ENCODE measurements around the gene INSR.

DNA sequence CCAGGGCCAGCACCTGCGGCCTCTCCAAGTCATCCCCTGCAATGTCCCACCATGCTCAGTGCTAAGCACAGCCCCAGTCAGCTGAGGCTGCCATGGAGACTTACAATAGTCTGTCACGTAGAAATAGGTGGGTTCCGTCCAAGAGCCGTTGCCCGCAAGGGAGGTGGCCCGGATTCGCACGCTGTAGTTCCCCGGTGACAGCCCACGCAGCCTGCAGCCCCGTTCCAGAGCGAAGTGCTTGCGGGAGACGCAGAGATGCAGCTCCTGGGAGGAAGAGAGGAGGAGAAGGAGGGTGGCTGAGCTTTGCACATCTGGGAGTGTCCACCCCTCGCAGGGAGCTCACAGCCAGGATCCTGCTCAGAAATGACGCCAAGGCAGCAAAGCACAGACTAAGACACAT is 162.2 kb downstream of the INSR start:
- TF ChIP-seq POLR2A (IDR thresholded peaks at IDR 0.05) (no peak), EP300 (IDR thresholded peaks at IDR 0.05) (no peak)
- TF ChIP-seq, protein P1, sequence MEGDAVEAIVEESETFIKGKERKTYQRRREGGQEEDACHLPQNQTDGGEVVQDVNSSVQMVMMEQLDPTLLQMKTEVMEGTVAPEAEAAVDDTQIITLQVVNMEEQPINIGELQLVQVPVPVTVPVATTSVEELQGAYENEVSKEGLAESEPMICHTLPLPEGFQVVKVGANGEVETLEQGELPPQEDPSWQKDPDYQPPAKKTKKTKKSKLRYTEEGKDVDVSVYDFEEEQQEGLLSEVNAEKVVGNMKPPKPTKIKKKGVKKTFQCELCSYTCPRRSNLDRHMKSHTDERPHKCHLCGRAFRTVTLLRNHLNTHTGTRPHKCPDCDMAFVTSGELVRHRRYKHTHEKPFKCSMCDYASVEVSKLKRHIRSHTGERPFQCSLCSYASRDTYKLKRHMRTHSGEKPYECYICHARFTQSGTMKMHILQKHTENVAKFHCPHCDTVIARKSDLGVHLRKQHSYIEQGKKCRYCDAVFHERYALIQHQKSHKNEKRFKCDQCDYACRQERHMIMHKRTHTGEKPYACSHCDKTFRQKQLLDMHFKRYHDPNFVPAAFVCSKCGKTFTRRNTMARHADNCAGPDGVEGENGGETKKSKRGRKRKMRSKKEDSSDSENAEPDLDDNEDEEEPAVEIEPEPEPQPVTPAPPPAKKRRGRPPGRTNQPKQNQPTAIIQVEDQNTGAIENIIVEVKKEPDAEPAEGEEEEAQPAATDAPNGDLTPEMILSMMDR (IDR thresholded peaks at IDR 0.05), result no peak
